ENCODE measurements around the gene BCKDHA.

- TF ChIP-seq RAD21 (IDR thresholded peaks at IDR 0.05; ENCODE audit: low read length), result no peak
- no peak for TF ChIP-seq POLR2A (IDR thresholded peaks at IDR 0.05; ENCODE audit: low read depth, low read length)
- TF ChIP-seq CTCF (conservative IDR thresholded peaks at IDR 0.05; ENCODE audit: low read depth, low read length), result no peak
- TF ChIP-seq USF2 (IDR thresholded peaks at IDR 0.05; ENCODE audit: low read depth, low read length), result no peak
- no peak for TF ChIP-seq CEBPB (IDR thresholded peaks at IDR 0.05; ENCODE audit: low read depth, low read length)
These were observed 13.3 kb upstream of the BCKDHA start for GRCh38 chr19:41384351-41384750.
